H1 (cell line): ENCODE results near the gene CYP1A2. TPM values are rescaled to one million over a fixed set of nuclear protein-coding genes. Genes with fewer than 3 reads are reported as not detected.

Experiments used
- CTCF ChIA-PET: fragments of 300-600 bp; sonication (Branson Sonifier 250); formaldehyde crosslinking; loops from one replicate; lab custom pipeline; 2021; ENCODE audit not compliant: partially characterized antibody; lab: Charles Lee
- POLR2A ChIA-PET: fragments of 300-600 bp; sonication (Branson Sonifier 250); formaldehyde crosslinking; loops from one replicate; lab custom pipeline; 2021; ENCODE audit warnings: inconsistent platforms; ENCODE audit not compliant: partially characterized antibody; lab: Charles Lee
- DNase-seq, 2 experiments: peaks; one replicate each; pipeline versions ENCODE4 v3.0.0 to v3.0.0-alpha.2; 2010 to 2022; ENCODE audit warnings: low spot score in 2 of 2, low read depth in 1 of 2, mixed read lengths in 1 of 2
- FAIRE-seq: peaks from 2 replicates; lab custom pipeline; 2011; peaks lifted over from hg19 to GRCh38; lab: Jason Lieb, UNC
- H2AFZ ChIP-seq: 2 replicates; pipeline ENCODE4 v1.8.1; 2012; ENCODE audit warnings: low read length, inconsistent platforms
- H2AK5ac ChIP-seq: 2 replicates; pipeline ENCODE4 v1.6.1; 2013; ENCODE audit warnings: low read depth, low read length
- H2BK120ac ChIP-seq: replicated peaks from 2 replicates; pipeline ENCODE3; 2013; ENCODE audit warnings: low read depth, low read length, inconsistent platforms
- H2BK12ac ChIP-seq: 2 replicates; pipeline ENCODE4 v1.6.1; 2013; ENCODE audit warnings: low read depth, low read length
- H2BK15ac ChIP-seq: 2 replicates; pipeline ENCODE4 v1.6.1; 2013; ENCODE audit warnings: low read length
- H2BK20ac ChIP-seq: 2 replicates; pipeline ENCODE4 v1.6.1; 2013; ENCODE audit warnings: low read length
- H2BK5ac ChIP-seq: 2 replicates; pipeline ENCODE4 v1.6.1; 2013; ENCODE audit warnings: low read depth, low read length
- H3K14ac ChIP-seq: 2 replicates; pipeline ENCODE4 v1.6.1; 2013; ENCODE audit warnings: inconsistent platforms; ENCODE audit not compliant: insufficient read length
- H3K18ac ChIP-seq: 2 replicates; pipeline ENCODE4 v1.6.1; 2013; ENCODE audit warnings: low read length; ENCODE audit errors: extremely low read depth
- H3K23ac ChIP-seq: 2 replicates; pipeline ENCODE4 v1.6.1; 2013; ENCODE audit warnings: inconsistent platforms; ENCODE audit not compliant: insufficient read length
- H3K23me2 ChIP-seq: 2 replicates; pipeline ENCODE4 v1.6.1; 2013; ENCODE audit warnings: low read depth, low read length
- H3K27ac ChIP-seq: 2 replicates; pipeline ENCODE4 v1.6.1; 2011; ENCODE audit warnings: low read depth, low read length, inconsistent platforms
- H3K27me3 ChIP-seq, 4 experiments: replicated peaks in 1 of 4; 1 replicate in 1 of 4; 2 replicates in 3 of 4; pipeline versions ENCODE4 v1.6.1 to v1.8.1; 2011 to 2013; ENCODE audit warnings: low read length in 3 of 4, mild to moderate bottlenecking in 3 of 4, inconsistent platforms in 2 of 4, mixed read lengths in 2 of 4, moderate library complexity in 1 of 4; ENCODE audit not compliant: control insufficient read depth in 3 of 4, insufficient read depth in 3 of 4; ENCODE audit errors: extremely low read depth in 1 of 4
- H3K36me3 ChIP-seq, 4 experiments: 2 replicates each; pipeline versions ENCODE4 v1.6.1 to v1.8.1; 2011 to 2013; ENCODE audit warnings: mild to moderate bottlenecking in 4 of 4, low read length in 3 of 4, moderate library complexity in 2 of 4, control low read depth in 1 of 4, inconsistent platforms in 1 of 4; ENCODE audit not compliant: insufficient read depth in 4 of 4, control insufficient read depth in 2 of 4
- H3K4ac ChIP-seq: replicated peaks from 2 replicates; pipeline ENCODE3; 2013; ENCODE audit warnings: low read length, low read depth, mixed read lengths, inconsistent platforms; ENCODE audit not compliant: insufficient read length
- H3K4me1 ChIP-seq, 4 experiments: replicated peaks in 1 of 4; 1 replicate in 1 of 4; 2 replicates in 3 of 4; pipeline versions ENCODE4 v1.6.1 to v1.8.1; 2011 to 2013; ENCODE audit warnings: low read length in 3 of 4, inconsistent platforms in 2 of 4, mixed read lengths in 1 of 4; ENCODE audit not compliant: insufficient read depth in 4 of 4, control insufficient read depth in 3 of 4
- H3K4me2 ChIP-seq, 2 experiments: 2 replicates each; pipeline versions ENCODE4 v1.6.1 to v1.8.1; 2011 to 2013; ENCODE audit warnings: low read depth in 2 of 2, low read length in 2 of 2, control low read depth in 1 of 2, inconsistent platforms in 1 of 2, mild to moderate bottlenecking in 1 of 2; ENCODE audit not compliant: insufficient read depth in 1 of 2
- H3K4me3 ChIP-seq, 4 experiments: fragments of 200-600, 300-600 bp in 1 of 4; sonication (generic), shearing (Covaris generic), sonication (Bioruptor Twin) in 1 of 4; 2 replicates each; pipeline versions ENCODE4 v1.5.1 to v1.8.1; 2011 to 2016; ENCODE audit warnings: low read length in 4 of 4, low read depth in 3 of 4, control low read depth in 2 of 4, inconsistent platforms in 2 of 4, mild to moderate bottlenecking in 2 of 4, mixed read lengths in 1 of 4, moderate library complexity in 1 of 4; ENCODE audit not compliant: insufficient read depth in 2 of 4; ENCODE audit errors: extremely low read depth in 1 of 4
- H3K56ac ChIP-seq: replicated peaks from 2 replicates; pipeline ENCODE3; 2013; ENCODE audit warnings: low read depth, mild to moderate bottlenecking, mixed read lengths, low read length, inconsistent platforms; ENCODE audit not compliant: insufficient read length
- H3K79me1 ChIP-seq: 2 replicates; pipeline ENCODE4 v1.6.1; 2013; ENCODE audit warnings: low read depth, low read length, control low read depth
- H3K79me2 ChIP-seq, 2 experiments: 2 replicates each; pipeline versions ENCODE4 v1.6.1 to v1.8.1; 2012 to 2013; ENCODE audit warnings: low read length in 2 of 2, mild to moderate bottlenecking in 2 of 2, inconsistent platforms in 1 of 2; ENCODE audit not compliant: insufficient read depth in 2 of 2, control insufficient read depth in 1 of 2
- H3K9ac ChIP-seq, 4 experiments: replicated peaks in 1 of 4; 1 replicate in 1 of 4; 2 replicates in 3 of 4; pipeline versions ENCODE4 v1.6.1 to v1.8.1; 2011 to 2013; ENCODE audit warnings: low read depth in 3 of 4, low read length in 3 of 4, control low read depth in 2 of 4, mild to moderate bottlenecking in 2 of 4, moderate library complexity in 2 of 4, inconsistent platforms in 1 of 4; ENCODE audit errors: extremely low read depth in 1 of 4
- H3K9me3 ChIP-seq, 2 experiments: 2 replicates each; pipeline versions ENCODE4 v1.6.1 to v1.8.1; 2012 to 2013; ENCODE audit warnings: mild to moderate bottlenecking in 2 of 2, moderate library complexity in 2 of 2, control low read depth in 1 of 2, inconsistent platforms in 1 of 2, low read depth in 1 of 2, low read length in 1 of 2, mixed read lengths in 1 of 2; ENCODE audit not compliant: insufficient read depth in 2 of 2
- H4K20me1 ChIP-seq, 2 experiments: replicated peaks in 1 of 2; 2 replicates each; pipeline versions ENCODE3 to v1.8.1; 2011 to 2013; ENCODE audit warnings: inconsistent platforms in 2 of 2, low read length in 2 of 2, mild to moderate bottlenecking in 1 of 2; ENCODE audit not compliant: insufficient read depth in 2 of 2, control insufficient read depth in 1 of 2
- H4K5ac ChIP-seq: 2 replicates; pipeline ENCODE4 v1.6.1; 2013; ENCODE audit warnings: low read length, low read depth, mixed read lengths, inconsistent platforms; ENCODE audit not compliant: insufficient read length
- H4K8ac ChIP-seq: 2 replicates; pipeline ENCODE4 v1.8.0; 2013; ENCODE audit warnings: mild to moderate bottlenecking, moderate library complexity, low read length, inconsistent platforms; ENCODE audit not compliant: insufficient read depth; ENCODE audit errors: extremely low read depth
- H4K91ac ChIP-seq: replicated peaks from 2 replicates; pipeline ENCODE3; 2013; ENCODE audit warnings: low read length, mixed read lengths, inconsistent platforms; ENCODE audit not compliant: insufficient read length
- BCL11A ChIP-seq, 2 experiments: IDR thresholded peaks; one replicate each; pipeline ENCODE4 v1.6.1; 2011; ENCODE audit warnings: low read depth in 2 of 2, low read length in 2 of 2, mild to moderate bottlenecking in 2 of 2
- HDAC6 ChIP-seq: IDR thresholded peaks from one replicate; pipeline ENCODE4 v1.7.1; 2012; ENCODE audit warnings: low read depth, mild to moderate bottlenecking, inconsistent platforms, low read length, moderate library complexity
- RNF2 ChIP-seq: fragments of 200-900, 300-1000 bp; sonication (generic); IDR thresholded peaks from 2 replicates; pipeline ENCODE4 v1.7.1; 2016; ENCODE audit warnings: borderline replicate concordance, low read depth, mild to moderate bottlenecking, antibody characterized with exemption, low read length; ENCODE audit not compliant: poor library complexity, severe bottlenecking; ENCODE audit errors: missing control alignments
- RXRA ChIP-seq: IDR thresholded peaks from 2 replicates; pipeline ENCODE4 v1.6.1; 2011; ENCODE audit warnings: low read depth, mild to moderate bottlenecking, low read length, moderate library complexity; ENCODE audit not compliant: insufficient read depth
- TAF7 ChIP-seq: optimal IDR thresholded peaks from 2 replicates; pipeline ENCODE3; 2011; ENCODE audit warnings: low read depth, mild to moderate bottlenecking, inconsistent platforms, low read length, moderate library complexity, borderline replicate concordance
- ZNF274 ChIP-seq: IDR thresholded peaks from 2 replicates; pipeline ENCODE4 v1.7.0; 2012; ENCODE audit warnings: low read length, borderline replicate concordance; ENCODE audit errors: extremely low read depth
- WGBS, 2 experiments: shearing (Covaris generic) in 1 of 2; methylation state at CpG; one replicate each; pipeline versions ENCODE4 v1.1.6 to v1.1.7; 2013 to 2015; ENCODE audit warnings: low lambda C conversion rate in 2 of 2, mixed read lengths in 2 of 2, inconsistent platforms in 1 of 2, low coverage in 1 of 2, missing lambda C conversion rate in 1 of 2; ENCODE audit not compliant: insufficient replicate concordance in 2 of 2, insufficient coverage in 1 of 2, insufficient read length in 1 of 2; ENCODE audit errors: extremely low coverage in 1 of 2, missing lambda C conversion rate in 1 of 2; 5-methylcytosine and 5-hydroxymethylcytosine counted together
- polyA plus RNA-seq, 7 experiments: library from polyadenylated mRNA; depleted of rRNA in 3 of 7; stranded (reverse) in 5 of 7; unstranded in 2 of 7; fragments of >200 nt in 5 of 7; fragments of 200-250 nt in 2 of 7; gene quantifications; 1 replicate in 5 of 7; 2 replicates in 1 of 7; 4 replicates in 1 of 7; pipeline versions ENCODE4 v1.2.1 to v1.2.3, GENCODE V29; 2011 to 2013; ENCODE audit warnings: missing spikeins in 2 of 7, mixed read lengths in 2 of 7
- total RNA-seq: library from RNA; stranded (reverse); fragmentation: NEBNext Ultra II Directional; extraction: Animal tissue kit (Norgen Biotek cat#: 25700); gene quantifications from 2 replicates; pipeline ENCODE4 v1.2.1, GENCODE V29; 2021
- TF ChIP-seq, protein P1 (sequence below): IDR thresholded peaks from 2 replicates; pipeline ENCODE4 v1.6.1; 2011; ENCODE audit warnings: low read length, improper control_type of control experiment

Gene CYP1A2
- total and polyA plus RNA-seq, 2 of the 8 experiments (the other 6 are each of a cell fraction or from before 2014, with no cell fraction given) = not detected

DNA sequence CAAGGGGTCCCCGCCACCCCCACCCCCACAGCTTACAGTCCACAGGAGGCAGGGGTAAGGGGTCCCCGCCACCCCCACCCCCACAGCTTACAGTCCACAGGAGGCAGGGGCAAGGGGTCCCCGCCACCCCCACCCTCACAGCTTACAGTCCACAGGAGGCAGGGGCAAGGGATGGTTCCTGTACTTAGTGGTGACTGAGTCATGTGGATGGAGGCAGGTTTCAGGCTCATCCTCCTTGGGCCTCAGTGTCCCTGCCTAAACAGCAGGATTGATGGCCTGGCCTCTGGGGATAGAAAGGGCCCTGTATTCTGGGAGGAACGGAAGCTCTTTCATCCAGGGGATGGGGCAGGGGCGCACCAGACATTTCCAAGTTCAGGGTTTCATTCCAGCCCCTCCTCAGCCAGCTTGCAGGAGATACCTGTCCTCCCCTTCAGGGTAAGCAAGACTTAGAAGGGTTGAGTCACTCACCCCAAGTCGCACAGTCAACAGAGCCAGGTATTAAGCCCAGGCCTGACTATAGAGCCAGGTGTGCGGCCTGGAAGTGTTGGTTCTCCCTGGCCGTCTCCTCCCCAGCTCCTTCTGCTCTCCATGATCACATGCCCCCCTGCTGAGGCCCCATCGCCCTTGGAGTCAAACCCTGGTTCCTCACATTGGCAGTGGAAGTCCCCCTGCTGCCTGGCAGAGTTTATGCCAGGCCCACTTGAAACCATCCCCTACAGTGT is 45.8 kb downstream of the CYP1A2 start:
- Histone ChIP-seq H3K9me3 (no peaks in the 10 kb centered on the region), H2BK12ac (no peak overlapping the region), H3K9ac (no peak overlapping the region), H2AK5ac (no peak overlapping the region), H3K4ac (no peak overlapping the region)
- FAIRE-seq = no peak
- POLR2A ChIA-PET = interaction anchor here (0.8 to 2.8 kb wide), 4 partner anchors 10 to 21 kb away, joined by 3 to 14 read pairs (median 8); partner anchors contain the start of gene CSK
- TF ChIP-seq ZNF274 (no peak), BCL11A (IDR thresholded peaks at IDR 0.05; ENCODE audit: low read depth in 2 of 2, low read length in 2 of 2) (no peak), HDAC6 (no peak), TAF7 (no peak), RXRA (no peak), RNF2 (no peak)
- TF ChIP-seq, protein P1, sequence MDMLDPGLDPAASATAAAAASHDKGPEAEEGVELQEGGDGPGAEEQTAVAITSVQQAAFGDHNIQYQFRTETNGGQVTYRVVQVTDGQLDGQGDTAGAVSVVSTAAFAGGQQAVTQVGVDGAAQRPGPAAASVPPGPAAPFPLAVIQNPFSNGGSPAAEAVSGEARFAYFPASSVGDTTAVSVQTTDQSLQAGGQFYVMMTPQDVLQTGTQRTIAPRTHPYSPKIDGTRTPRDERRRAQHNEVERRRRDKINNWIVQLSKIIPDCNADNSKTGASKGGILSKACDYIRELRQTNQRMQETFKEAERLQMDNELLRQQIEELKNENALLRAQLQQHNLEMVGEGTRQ = no peak
- TF ChIP-seq, all 59 proteins: peak for 0
- H3K79me2 ChIP-seq = peaks cover 0 to 7% of the 10 kb centered on the region in 2 experiments; a peak in 1 of 4 replicates
- H4K20me1 ChIP-seq = peaks cover 25 to 43% of the 10 kb centered on the region in 2 experiments
- H2BK20ac ChIP-seq = no peak overlapping the region
- H3K4me3 ChIP-seq = no peak overlapping the region
- no peaks in the 10 kb centered on the region for H3K23me2 ChIP-seq
- H4K8ac ChIP-seq = no peak overlapping the region
- peaks cover 0 to 10% (median 3%) of the 10 kb centered on the region in 4 experiments; a peak in 6 of 7 replicates for H3K4me1 ChIP-seq
- H2AFZ ChIP-seq = no peak overlapping the region
- WGBS, 2 experiments = 91% methylated on average over 6 of the region's 9 CpGs; no CpG with 5 or more reads in 1 of the 2 experiments
- H2BK15ac ChIP-seq = no peak overlapping the region
- no peak overlapping the region for H3K18ac ChIP-seq
- no peak overlapping the region for H2BK5ac ChIP-seq
- CTCF ChIA-PET = interaction anchor here (0.8 to 53.7 kb wide), 14 partner anchors 7 to 169 kb away, joined by 3 to 1439 read pairs (median 6); partner anchors contain the start of genes CLK3 and CSK
- H3K56ac ChIP-seq = no peak overlapping the region
- H3K14ac ChIP-seq = no peak overlapping the region
- no peak overlapping the region for H4K91ac ChIP-seq
- H3K27ac ChIP-seq = no peak overlapping the region
- no peak overlapping the region for H2BK120ac ChIP-seq
- DNase-seq = no peak
- H3K79me1 ChIP-seq = peaks cover 18% of the 10 kb centered on the region; the same call in 1 of the 2 replicates
- H3K27me3 ChIP-seq = no peaks in the 10 kb centered on the region
- H4K5ac ChIP-seq = no peak overlapping the region
- H3K23ac ChIP-seq = no peak overlapping the region
- no peak overlapping the region for H3K4me2 ChIP-seq
- no peaks in the 10 kb centered on the region for H3K36me3 ChIP-seq
